T-helper 2 cell treated with Interferon-gamma antibody and Interleukin-4, amounts not matched to agents 100 ng/mL and 5 ng/mL, for 36 hours (primary cell): Measurements from ENCODE around the gene TRAM2. TPM values are rescaled to one million over a fixed set of nuclear protein-coding genes. Genes with fewer than 3 reads are reported as not detected.

Source experiments
- intact Hi-C: fragments of 100-400 bp; cut with micrococcal nuclease; formaldehyde crosslinking; loops from one replicate; pipeline ENCODE4 v1.15.1; 2023
- total RNA-seq: library from RNA; stranded (reverse); gene quantifications from 2 replicates; pipeline ENCODE4 v1.2.3, GENCODE V29; 2022

TRAM2 gene
- total RNA-seq, 1 donor from 2014 or later = 13.9 TPM

GRCh38 chr6:52533491-52533890 is 43.4 kb downstream of the TRAM2 start:
- intact Hi-C loops = no loop called here

- intact Hi-C loops = no loop called here
These were observed 44.4 kb downstream of the TRAM2 start for GRCh38 chr6:52532457-52532856.

- intact Hi-C loops = no loop called here
These were observed 45.0 kb downstream of the TRAM2 start for GRCh38 chr6:52531834-52532233.

GRCh38 chr6:52531396-52531795 is 45.5 kb downstream of the TRAM2 start:
- intact Hi-C loops = no loop called here

GRCh38 chr6:52530351-52530750 is 46.5 kb downstream of the TRAM2 start:
- intact Hi-C loops = no loop called here

GRCh38 chr6:52529311-52529710 is 47.5 kb downstream of the TRAM2 start:
- intact Hi-C loops = no loop called here

GRCh38 chr6:52527436-52527835 is 49.4 kb downstream of the TRAM2 start:
- intact Hi-C loops = no loop called here

- intact Hi-C loops = no loop called here
These were observed 50.2 kb downstream of the TRAM2 start for GRCh38 chr6:52526634-52527033.

- intact Hi-C loops = no loop called here
These were observed 51.9 kb downstream of the TRAM2 start for GRCh38 chr6:52524918-52525317.

GRCh38 chr6:52523378-52524142 is 53.3 kb downstream of the TRAM2 start:
- intact Hi-C loops = no loop called here

GRCh38 chr6:52522655-52523054 is 54.2 kb downstream of the TRAM2 start:
- intact Hi-C loops = no loop called here

GRCh38 chr6:52522151-52522626 is 54.7 kb downstream of the TRAM2 start:
- intact Hi-C loops = no loop called here

- intact Hi-C loops = no loop called here
These were observed 57.2 kb downstream of the TRAM2 start for GRCh38 chr6:52519618-52520017.

- intact Hi-C loops = no loop called here
These were observed 58.4 kb downstream of the TRAM2 start for GRCh38 chr6:52518279-52518945.

GRCh38 chr6:52517502-52518278 is 59.2 kb downstream of the TRAM2 start:
- intact Hi-C loops = no loop called here

- intact Hi-C loops = no loop called here
These were observed 59.9 kb downstream of the TRAM2 start for GRCh38 chr6:52516943-52517342.

GRCh38 chr6:52516269-52516668 is 60.6 kb downstream of the TRAM2 start:
- intact Hi-C loops = no loop called here

- intact Hi-C loops = no loop called here
These were observed 61.5 kb downstream of the TRAM2 start for GRCh38 chr6:52515219-52515960.

- intact Hi-C loops = no loop called here
These were observed 62.3 kb downstream of the TRAM2 start for GRCh38 chr6:52514514-52514913.

- intact Hi-C loops = no loop called here
These were observed 63.0 kb downstream of the TRAM2 start for GRCh38 chr6:52513896-52514295.

- intact Hi-C loops = no loop called here
These were observed 63.4 kb downstream of the TRAM2 start for GRCh38 chr6:52513464-52513863.
